Kidney epithelial cell (primary cell): ENCODE data around the gene ADD3. TPM values are rescaled to one million over a fixed set of nuclear protein-coding genes. Genes with fewer than 3 reads are reported as not detected.

ENCODE experiments used
- DNase-seq: peaks from one replicate; pipeline ENCODE4 v3.0.0-alpha.2; 2010; ENCODE audit warnings: low read depth
- H3K27me3 ChIP-seq: 2 replicates; pipeline ENCODE4 v1.6.0; 2011; ENCODE audit warnings: low read length; ENCODE audit not compliant: control insufficient read depth, insufficient read depth
- H3K36me3 ChIP-seq: 2 replicates; pipeline ENCODE4 v1.5.1; 2011; ENCODE audit warnings: low read length; ENCODE audit not compliant: control insufficient read depth, insufficient read depth
- H3K4me3 ChIP-seq: 2 replicates; pipeline ENCODE4 v1.5.1; 2011; ENCODE audit warnings: low read depth, mild to moderate bottlenecking, control low read depth, low read length
- total RNA-seq: library from RNA; depleted of rRNA; stranded (reverse); fragments of >200 nt; gene quantifications from 2 replicates; pipeline ENCODE4 v1.2.3, GENCODE V29; 2015
- TF ChIP-seq, protein P1 (sequence below): IDR thresholded peaks from 2 replicates; pipeline ENCODE4 v1.5.1; 2011; ENCODE audit warnings: mild to moderate bottlenecking, moderate library complexity, low read length, control low read depth, inconsistent platforms; ENCODE audit not compliant: insufficient read depth, poor library complexity, severe bottlenecking

The ADD3 gene
- total RNA-seq, 1 donor from 2014 or later, result 25.6 TPM

DNA sequence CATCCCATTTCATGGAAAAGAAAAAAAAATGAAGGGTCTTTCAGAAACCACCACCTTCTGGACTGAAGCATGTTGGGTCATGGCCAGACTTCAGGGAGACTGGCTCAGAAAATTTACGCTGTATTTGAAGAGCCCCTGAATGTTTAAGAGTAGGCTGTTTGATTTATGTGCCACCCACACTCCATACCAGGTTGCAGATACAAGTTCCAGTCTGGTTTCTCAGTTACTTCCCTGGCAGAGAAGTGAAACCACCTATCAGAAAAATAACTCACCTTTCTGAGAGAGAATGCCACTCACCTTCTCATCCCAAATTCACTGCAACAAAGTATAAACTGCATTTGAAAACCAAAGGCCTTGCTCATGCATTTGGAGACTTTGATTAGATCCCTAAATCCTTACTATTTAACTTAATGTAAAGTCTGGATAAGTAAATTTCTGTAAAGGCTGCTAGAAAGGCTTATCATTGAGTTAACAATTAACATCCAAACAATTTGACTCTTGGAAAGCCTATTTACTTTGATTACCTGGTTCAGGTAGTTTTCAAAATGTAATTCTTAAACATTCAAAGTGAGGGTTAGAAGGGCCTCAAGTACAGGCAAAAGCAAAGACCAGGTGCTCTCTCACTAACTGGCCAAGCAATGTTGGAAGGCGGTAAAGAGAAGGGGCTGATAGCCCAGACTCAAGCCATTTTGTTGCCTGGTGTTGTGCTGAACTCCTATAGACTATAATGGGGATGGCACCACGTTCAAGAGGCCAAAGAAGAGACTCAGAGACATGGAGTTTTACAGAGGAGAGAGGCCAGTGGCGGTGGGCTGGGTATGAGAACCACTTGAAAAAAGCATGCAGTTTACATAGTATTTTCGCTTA is 12.8 kb upstream of the ADD3 start:
- H3K36me3 ChIP-seq, result no peaks in the 10 kb centered on the region
- H3K4me3 ChIP-seq, result no peak overlapping the region
- H3K27me3 ChIP-seq, result no peaks in the 10 kb centered on the region
- TF ChIP-seq, protein P1, sequence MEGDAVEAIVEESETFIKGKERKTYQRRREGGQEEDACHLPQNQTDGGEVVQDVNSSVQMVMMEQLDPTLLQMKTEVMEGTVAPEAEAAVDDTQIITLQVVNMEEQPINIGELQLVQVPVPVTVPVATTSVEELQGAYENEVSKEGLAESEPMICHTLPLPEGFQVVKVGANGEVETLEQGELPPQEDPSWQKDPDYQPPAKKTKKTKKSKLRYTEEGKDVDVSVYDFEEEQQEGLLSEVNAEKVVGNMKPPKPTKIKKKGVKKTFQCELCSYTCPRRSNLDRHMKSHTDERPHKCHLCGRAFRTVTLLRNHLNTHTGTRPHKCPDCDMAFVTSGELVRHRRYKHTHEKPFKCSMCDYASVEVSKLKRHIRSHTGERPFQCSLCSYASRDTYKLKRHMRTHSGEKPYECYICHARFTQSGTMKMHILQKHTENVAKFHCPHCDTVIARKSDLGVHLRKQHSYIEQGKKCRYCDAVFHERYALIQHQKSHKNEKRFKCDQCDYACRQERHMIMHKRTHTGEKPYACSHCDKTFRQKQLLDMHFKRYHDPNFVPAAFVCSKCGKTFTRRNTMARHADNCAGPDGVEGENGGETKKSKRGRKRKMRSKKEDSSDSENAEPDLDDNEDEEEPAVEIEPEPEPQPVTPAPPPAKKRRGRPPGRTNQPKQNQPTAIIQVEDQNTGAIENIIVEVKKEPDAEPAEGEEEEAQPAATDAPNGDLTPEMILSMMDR, result no peak
- no peak for DNase-seq

DNA sequence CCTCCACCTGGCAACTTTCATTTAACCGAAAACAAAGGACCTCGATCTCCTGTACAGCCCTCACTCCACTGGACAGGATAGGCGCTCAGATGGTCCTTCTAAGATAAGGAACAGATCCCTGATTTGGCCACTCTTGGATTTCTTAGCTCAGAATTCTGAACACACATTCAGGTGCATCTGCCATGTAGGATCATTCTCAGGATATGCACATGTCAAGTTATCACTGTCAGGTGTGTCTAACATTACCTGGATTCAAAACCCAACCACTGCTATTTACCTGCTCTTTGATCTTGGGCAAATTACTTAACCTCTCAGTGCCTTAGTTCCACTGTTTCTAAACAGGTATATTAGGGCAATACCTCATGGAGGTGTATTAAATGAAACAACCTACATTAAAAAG is 12.2 kb upstream of the ADD3 start:
- Histone ChIP-seq H3K4me3 (no peak overlapping the region), H3K36me3 (no peaks in the 10 kb centered on the region), H3K27me3 (no peaks in the 10 kb centered on the region)
- TF ChIP-seq, protein P1, result no peak
- no peak for DNase-seq

DNA sequence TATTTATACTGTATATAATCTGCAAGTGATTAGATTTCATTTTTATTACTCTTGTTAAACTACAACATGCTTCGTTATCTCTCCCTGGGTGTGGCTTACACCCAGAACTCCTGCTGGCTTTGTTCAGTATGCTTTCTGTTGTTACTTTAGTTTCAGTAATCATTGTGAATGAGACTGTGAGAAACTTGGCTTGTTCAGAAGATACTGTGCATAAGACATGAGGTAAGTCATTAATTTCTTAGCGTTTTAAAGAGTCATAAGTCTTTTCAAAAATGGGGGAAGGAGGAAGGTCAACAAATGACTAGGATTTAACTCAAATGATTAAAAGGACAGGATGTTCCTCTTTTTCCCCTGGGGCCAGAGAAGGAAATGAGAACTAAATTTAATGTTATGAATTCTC is 11.6 kb upstream of the ADD3 start:
- Histone ChIP-seq H3K4me3 (no peak overlapping the region), H3K36me3 (no peaks in the 10 kb centered on the region), H3K27me3 (no peaks in the 10 kb centered on the region)
- DNase-seq, result no peak
- TF ChIP-seq, protein P1, result no peak

DNA sequence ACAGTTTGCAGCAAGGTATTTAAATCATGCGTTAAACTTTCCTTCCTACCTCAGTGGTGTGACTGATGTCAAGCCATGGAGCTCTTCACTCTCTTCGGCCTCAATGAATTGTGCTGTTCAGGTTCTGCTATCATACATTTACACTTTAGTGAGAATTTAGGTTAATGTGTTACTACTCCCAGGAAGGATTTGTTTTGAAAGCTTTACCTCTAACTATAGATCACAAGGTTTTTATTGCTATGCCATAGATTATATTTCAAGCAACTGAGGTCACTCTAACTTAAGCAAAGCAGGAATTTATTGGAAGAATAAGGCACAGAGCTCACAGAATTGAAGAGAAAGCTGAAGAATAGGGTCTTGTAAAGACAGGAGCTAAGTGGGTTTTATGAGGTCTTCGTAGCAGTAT is 11.0 kb upstream of the ADD3 start:
- Histone ChIP-seq H3K36me3 (no peaks in the 10 kb centered on the region), H3K27me3 (no peaks in the 10 kb centered on the region), H3K4me3 (no peak overlapping the region)
- DNase-seq, result no peak
- TF ChIP-seq, protein P1, result no peak

DNA sequence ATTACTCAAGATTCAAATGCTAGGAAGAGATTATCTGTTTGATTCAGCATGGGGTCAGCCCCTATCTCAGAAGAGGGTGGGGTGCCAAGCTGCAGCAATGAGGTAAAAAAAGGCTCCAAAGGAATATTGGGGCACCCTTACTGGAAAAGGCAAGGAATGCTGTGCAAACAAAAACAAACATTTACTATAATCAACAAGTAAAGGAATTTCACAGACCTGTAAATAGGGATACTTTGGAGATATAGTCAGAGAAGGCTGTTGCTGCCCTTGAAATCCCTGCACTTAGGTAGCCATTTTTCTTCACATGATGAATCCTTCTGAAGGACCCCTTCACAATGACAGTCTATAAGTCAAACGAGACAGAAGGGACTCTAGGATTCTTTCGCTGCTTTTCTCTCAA is 10.6 kb upstream of the ADD3 start:
- Histone ChIP-seq H3K4me3 (no peak overlapping the region), H3K27me3 (no peaks in the 10 kb centered on the region), H3K36me3 (no peaks in the 10 kb centered on the region)
- TF ChIP-seq, protein P1, result no peak
- DNase-seq, result no peak

DNA sequence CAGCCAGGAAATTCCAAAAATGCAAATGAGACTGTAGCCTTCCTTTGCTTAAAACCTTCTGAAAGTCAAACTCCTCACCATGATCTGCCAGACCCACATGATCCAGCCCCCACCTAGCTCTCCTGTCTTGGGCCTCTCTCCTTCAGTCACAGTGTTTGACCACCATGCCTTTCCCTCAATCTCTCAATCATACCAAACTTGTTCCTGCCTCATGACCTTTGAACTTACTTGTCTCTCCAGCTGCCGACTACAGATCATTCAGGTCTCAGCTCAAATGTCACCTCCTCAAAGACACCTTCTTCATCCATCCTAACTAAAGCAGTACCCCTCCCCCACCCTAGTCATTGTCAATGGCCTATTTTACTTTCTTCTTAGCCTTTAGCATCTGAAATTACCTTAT is 9.3 kb upstream of the ADD3 start:
- TF ChIP-seq, protein P1, result no peak
- no peaks in the 10 kb centered on the region for H3K36me3 ChIP-seq
- no peak overlapping the region for H3K4me3 ChIP-seq
- no peak for DNase-seq
- H3K27me3 ChIP-seq, result no peaks in the 10 kb centered on the region
